Measurements from ENCODE around the gene NOTUM.

GRCh38 chr17:81907219-81908145 lies 53.5 kb downstream of the NOTUM start:
- TF ChIP-seq CTCF (IDR thresholded peaks at IDR 0.05; ENCODE audit: insufficient read depth, low read depth, low read length) = no peak
- no peak for TF ChIP-seq EZH2 (IDR thresholded peaks at IDR 0.05; ENCODE audit: insufficient read depth, low read length)
